Activated naive CD4-positive, alpha-beta T cell treated with anti-CD3 and anti-CD28 coated beads for 36 hours (primary cell): ENCODE measurements around the gene EPM2AIP1. TPM values are rescaled to one million over a fixed set of nuclear protein-coding genes. Genes with fewer than 3 reads are reported as not detected.
A peak's percentile ranks its signal among the peaks of the same experiment; 100 is the strongest.

Experiments
- CTCF ChIA-PET: fragments of 350-600 bp; sonication (Branson Sonifier 250); formaldehyde crosslinking; loops from one replicate; lab custom pipeline; 2021; ENCODE audit warnings: antibody characterized with exemption; lab: Charles Lee
- DNase-seq: peaks from one replicate; pipeline ENCODE4 v3.0.0-alpha.2; 2020
- H3K27ac Mint-ChIP-seq: one replicate; pipeline ENCODE4 v1.8.0; 2021; ENCODE audit warnings: mild to moderate bottlenecking, mixed read lengths
- H3K27me3 Mint-ChIP-seq: one replicate; pipeline ENCODE4 v1.8.0; 2021; ENCODE audit warnings: low read depth, mixed read lengths
- H3K36me3 Mint-ChIP-seq: one replicate; pipeline ENCODE4 v1.8.0; 2021; ENCODE audit warnings: low read depth, mixed read lengths
- H3K4me1 Mint-ChIP-seq: one replicate; pipeline ENCODE4 v1.8.0; 2021; ENCODE audit warnings: low read depth, mixed read lengths
- H3K4me3 Mint-ChIP-seq: one replicate; pipeline ENCODE4 v1.8.0; 2021; ENCODE audit warnings: mild to moderate bottlenecking, moderate library complexity, mixed read lengths
- H3K9me3 Mint-ChIP-seq: one replicate; pipeline ENCODE4 v1.8.0; 2021; ENCODE audit warnings: mixed read lengths
- intact Hi-C: fragments of 100-400 bp; cut with micrococcal nuclease; formaldehyde crosslinking; loops from one replicate; pipeline ENCODE4 v1.15.1; 2023
- total RNA-seq, 2 experiments: library from RNA; stranded (reverse); gene quantifications; one replicate each; pipeline ENCODE4 v1.2.3, GENCODE V29; 2021

Gene EPM2AIP1
- total RNA-seq, 2 experiments from 2014 or later = 10.8 to 13.1 TPM

- Mint-ChIP-seq H3K27ac (no peak overlapping the region), H3K4me1 (peaks cover 10% of the 10 kb centered on the region), H3K27me3 (no peaks in the 10 kb centered on the region), H3K36me3 (peaks cover 10% of the 10 kb centered on the region), H3K9me3 (peaks cover 20% of the 10 kb centered on the region), H3K4me3 (peak overlapping the region; percentile 78)
- intact Hi-C loops = loop anchor here (1.0 to 2.0 kb wide), 2 partner anchors 15 to 32 kb away; no protein-coding TSS in a partner anchor
- peak; percentile 53 for DNase-seq
- CTCF ChIA-PET = interaction anchor here (0.8 to 2.9 kb wide), 8 partner anchors 14 to 78 kb away, joined by 3 to 13 read pairs (median 4); no protein-coding TSS in a partner anchor
Measured at GRCh38 chr3:36944012-36944640, 48.8 kb downstream of the EPM2AIP1 start.

GRCh38 chr3:36943601-36944000 lies 49.3 kb downstream of the EPM2AIP1 start:
- intact Hi-C loops = no loop called here
- Mint-ChIP-seq H3K4me1 (peaks cover 8% of the 10 kb centered on the region), H3K4me3 (peak overlapping the region; percentile 78), H3K27ac (no peak overlapping the region), H3K9me3 (peaks cover 19% of the 10 kb centered on the region), H3K27me3 (no peaks in the 10 kb centered on the region), H3K36me3 (peaks cover 9% of the 10 kb centered on the region)
- CTCF ChIA-PET = interaction anchor here (0.8 to 2.9 kb wide), 5 partner anchors 14 to 77 kb away, joined by 3 to 13 read pairs (median 4); no protein-coding TSS in a partner anchor
- no peak for DNase-seq

GRCh38 chr3:36942638-36943248 lies 50.2 kb downstream of the EPM2AIP1 start:
- no peak overlapping the region for H3K27ac Mint-ChIP-seq
- H3K4me1 Mint-ChIP-seq = peaks cover 8% of the 10 kb centered on the region
- no peak overlapping the region for H3K4me3 Mint-ChIP-seq
- no peak for DNase-seq
- peaks cover 7% of the 10 kb centered on the region for H3K36me3 Mint-ChIP-seq
- CTCF ChIA-PET = interaction anchor here (2.9 kb wide), 1 partner anchor 15 kb away, joined by 13 read pairs; no protein-coding TSS in a partner anchor
- peaks cover 12% of the 10 kb centered on the region for H3K9me3 Mint-ChIP-seq
- intact Hi-C loops = no loop called here
- H3K27me3 Mint-ChIP-seq = no peaks in the 10 kb centered on the region

GRCh38 chr3:36941658-36942057 lies 51.3 kb downstream of the EPM2AIP1 start:
- peaks cover 2% of the 10 kb centered on the region for H3K36me3 Mint-ChIP-seq
- H3K4me1 Mint-ChIP-seq = peaks cover 8% of the 10 kb centered on the region
- CTCF ChIA-PET = no interaction called here
- H3K4me3 Mint-ChIP-seq = no peak overlapping the region
- H3K27me3 Mint-ChIP-seq = no peaks in the 10 kb centered on the region
- no peak for DNase-seq
- H3K27ac Mint-ChIP-seq = no peak overlapping the region
- intact Hi-C loops = no loop called here
- H3K9me3 Mint-ChIP-seq = peaks cover 2% of the 10 kb centered on the region

- CTCF ChIA-PET = interaction anchor here (1.0 kb wide), 1 partner anchor 17 kb away, joined by 5 read pairs; no protein-coding TSS in a partner anchor
- no peak overlapping the region for H3K27ac Mint-ChIP-seq
Measured at GRCh38 chr3:36941162-36941561, 51.8 kb downstream of the EPM2AIP1 start.

GRCh38 chr3:36937492-36937891 lies 55.4 kb downstream of the EPM2AIP1 start:
- Mint-ChIP-seq H3K4me3 (no peak overlapping the region), H3K9me3 (no peaks in the 10 kb centered on the region), H3K36me3 (no peaks in the 10 kb centered on the region), H3K4me1 (peaks cover 2% of the 10 kb centered on the region), H3K27me3 (no peaks in the 10 kb centered on the region), H3K27ac (no peak overlapping the region)
- no peak for DNase-seq
- CTCF ChIA-PET = no interaction called here
- intact Hi-C loops = no loop called here

More at GRCh38 chr3:36941162-36941561, 51.8 kb downstream of the EPM2AIP1 start:
- Mint-ChIP-seq H3K36me3 (no peaks in the 10 kb centered on the region), H3K4me1 (peaks cover 8% of the 10 kb centered on the region), H3K4me3 (no peak overlapping the region), H3K27me3 (no peaks in the 10 kb centered on the region), H3K9me3 (no peaks in the 10 kb centered on the region)
- no peak for DNase-seq
- intact Hi-C loops = no loop called here

Other genes with a start within 250 kb of the EPM2AIP1 start
- not detected for gene DCLK3, start 228.6 kb downstream of the EPM2AIP1 start, total RNA-seq
- 10 to 100 TPM; 10.9 to 11.0 TPM for gene TRANK1, start 48.1 kb downstream of the EPM2AIP1 start, total RNA-seq
- 10 to 100 TPM; 86.6 to 95.3 TPM for gene MLH1, start 387 bp upstream of the EPM2AIP1 start, total RNA-seq
- 10 to 100 TPM; 13.3 to 15.3 TPM for gene LRRFIP2, start 181.5 kb upstream of the EPM2AIP1 start, total RNA-seq